Umbilical cord (tissue), 2 donors: ENCODE results near the gene NEDD9. TPM values are rescaled to one million over a fixed set of nuclear protein-coding genes. Genes with fewer than 3 reads are reported as not detected.

Experiments used
- DNase-seq: peaks from one replicate; pipeline ENCODE4 v3.0.0-alpha.2; 2015; ENCODE audit warnings: low spot score
- total RNA-seq: library from RNA; depleted of rRNA; stranded (reverse); fragments of >200 nt; gene quantifications from one replicate; pipeline ENCODE4 v1.2.3, GENCODE V29; 2014; ENCODE audit warnings: low replicate concordance; ENCODE audit not compliant: insufficient read depth

The NEDD9 gene
- total RNA-seq, 1 donor from 2014 or later, result 87.2 TPM

- DNase-seq, result no peak
Measured at GRCh38 chr6:11218538-11219399, 13.7 kb downstream of the NEDD9 start.

DNA sequence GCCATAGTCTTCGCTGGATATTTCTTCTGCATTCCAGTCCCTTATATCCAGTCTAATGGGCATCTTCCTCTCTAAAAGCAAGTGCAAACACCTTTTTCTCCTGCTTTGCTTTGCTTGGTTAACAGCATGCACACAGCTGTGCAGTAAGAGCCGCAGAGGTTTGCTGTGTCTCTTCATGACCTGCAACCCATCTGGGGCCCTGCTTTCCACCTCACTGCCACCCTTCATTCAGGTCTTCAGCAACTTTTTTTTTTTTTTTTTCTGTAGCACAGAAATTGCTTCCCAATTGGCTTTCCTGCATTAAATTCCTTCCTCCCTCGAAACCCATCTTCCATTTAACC is 14.4 kb downstream of the NEDD9 start:
- no peak for DNase-seq

- DNase-seq, result no peak
Measured at GRCh38 chr6:11217360-11218101, 14.9 kb downstream of the NEDD9 start.

DNA sequence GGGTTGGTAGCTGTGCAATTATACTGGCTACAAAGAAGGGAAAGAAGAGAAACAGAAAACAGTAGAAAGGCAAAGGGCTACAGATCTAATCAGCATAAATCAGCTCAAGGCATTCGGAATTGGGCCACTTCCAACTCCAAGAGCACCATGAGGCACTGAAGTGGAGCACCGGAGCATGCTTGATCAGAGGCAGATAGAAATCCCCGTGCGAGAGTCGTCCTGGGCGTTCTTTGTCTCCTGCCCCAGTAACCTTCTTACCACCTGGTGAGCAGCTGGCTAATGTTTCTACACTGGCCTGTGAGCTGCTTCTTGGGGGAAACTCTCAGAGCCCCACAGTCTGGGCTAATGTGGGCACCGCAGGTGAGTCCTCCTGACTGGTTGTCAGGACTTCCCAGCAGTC is 16.7 kb downstream of the NEDD9 start:
- no peak for DNase-seq

DNA sequence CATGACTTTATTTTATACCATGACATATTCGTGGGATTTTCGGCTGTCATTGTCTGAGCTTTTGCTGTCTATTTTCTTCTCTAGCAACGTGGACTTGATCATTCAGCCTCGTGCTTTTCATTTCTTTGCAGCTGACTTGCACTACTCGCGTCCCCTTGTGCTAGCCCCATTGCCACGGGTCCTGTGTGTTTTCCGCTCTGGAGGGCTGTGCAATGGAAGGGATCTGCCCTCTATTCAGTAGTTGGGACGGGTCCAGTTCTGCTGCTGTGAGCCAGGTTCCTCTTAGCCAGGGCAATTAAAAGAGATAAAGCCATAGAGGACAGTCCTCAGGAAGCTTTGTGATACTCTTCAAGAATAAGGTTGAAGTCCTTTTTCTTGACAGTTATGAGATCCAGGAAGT is 17.6 kb downstream of the NEDD9 start:
- no peak for DNase-seq

DNA sequence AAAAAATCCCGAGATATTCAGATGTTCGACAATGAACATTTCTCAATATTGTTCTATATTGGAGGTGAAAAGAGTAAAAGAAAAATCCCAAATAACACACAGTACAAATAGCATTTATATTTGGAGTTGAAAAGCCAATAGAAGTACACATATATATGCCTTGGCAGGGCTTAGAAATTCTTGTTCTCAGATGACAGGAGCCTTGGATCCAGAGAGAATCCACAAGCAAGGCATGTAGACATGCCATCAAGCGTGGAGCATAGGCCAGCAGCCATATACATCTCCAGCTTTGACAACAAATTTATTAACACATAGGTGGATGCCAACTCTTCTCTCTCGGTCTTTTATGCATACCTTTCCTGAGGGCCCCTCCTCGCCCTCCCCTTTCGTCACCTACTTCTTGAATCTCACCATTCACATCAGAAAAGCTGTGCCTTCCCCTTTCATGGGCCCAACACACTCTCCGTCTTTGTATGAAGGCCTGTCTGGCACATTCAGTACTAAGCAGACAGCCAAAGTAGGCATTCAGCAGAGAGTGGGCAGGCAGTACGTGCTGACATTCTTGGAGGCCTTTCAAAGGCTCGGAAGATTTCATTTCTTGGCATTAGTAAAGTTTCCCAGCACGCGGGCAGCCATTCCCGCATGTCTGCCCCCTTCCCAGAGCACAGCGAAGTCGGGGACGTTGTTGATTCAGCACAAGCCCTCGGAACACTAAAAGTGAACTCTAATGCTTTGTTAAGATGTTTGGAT is 18.2 kb downstream of the NEDD9 start:
- DNase-seq, result no peak

- DNase-seq, result peak; percentile 79
Measured at GRCh38 chr6:11213422-11214021, 18.9 kb downstream of the NEDD9 start.

GRCh38 chr6:11212664-11213063 is 19.8 kb downstream of the NEDD9 start:
- peak; percentile 81 for DNase-seq

- no peak for DNase-seq
Measured at GRCh38 chr6:11211254-11211653, 21.2 kb downstream of the NEDD9 start.

GRCh38 chr6:11210386-11211138 is 21.9 kb downstream of the NEDD9 start:
- DNase-seq, result no peak

GRCh38 chr6:11209906-11210305 is 22.6 kb downstream of the NEDD9 start:
- no peak for DNase-seq

DNA sequence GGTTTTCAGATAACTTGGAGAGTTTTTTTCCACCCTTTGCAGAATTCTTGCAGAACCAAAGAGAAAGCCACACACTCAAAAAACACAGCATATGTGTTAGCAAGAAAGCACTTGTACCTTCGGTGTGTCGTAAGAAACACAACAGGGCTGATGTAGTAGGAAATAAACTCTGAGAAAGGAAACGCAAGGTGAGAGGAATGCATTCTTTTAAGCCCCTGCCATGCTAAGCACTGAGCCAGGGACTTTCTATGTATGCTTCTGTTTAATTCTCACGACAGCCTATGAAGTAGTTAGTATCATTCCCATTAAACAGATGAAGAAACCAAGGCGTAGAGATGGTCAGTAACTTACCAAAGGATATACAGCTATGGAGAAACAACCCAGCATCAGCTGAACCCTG is 23.1 kb downstream of the NEDD9 start:
- no peak for DNase-seq

GRCh38 chr6:11208854-11209253 is 23.6 kb downstream of the NEDD9 start:
- DNase-seq, result no peak

- DNase-seq, result no peak
Measured at GRCh38 chr6:11208267-11208666, 24.2 kb downstream of the NEDD9 start.

DNA sequence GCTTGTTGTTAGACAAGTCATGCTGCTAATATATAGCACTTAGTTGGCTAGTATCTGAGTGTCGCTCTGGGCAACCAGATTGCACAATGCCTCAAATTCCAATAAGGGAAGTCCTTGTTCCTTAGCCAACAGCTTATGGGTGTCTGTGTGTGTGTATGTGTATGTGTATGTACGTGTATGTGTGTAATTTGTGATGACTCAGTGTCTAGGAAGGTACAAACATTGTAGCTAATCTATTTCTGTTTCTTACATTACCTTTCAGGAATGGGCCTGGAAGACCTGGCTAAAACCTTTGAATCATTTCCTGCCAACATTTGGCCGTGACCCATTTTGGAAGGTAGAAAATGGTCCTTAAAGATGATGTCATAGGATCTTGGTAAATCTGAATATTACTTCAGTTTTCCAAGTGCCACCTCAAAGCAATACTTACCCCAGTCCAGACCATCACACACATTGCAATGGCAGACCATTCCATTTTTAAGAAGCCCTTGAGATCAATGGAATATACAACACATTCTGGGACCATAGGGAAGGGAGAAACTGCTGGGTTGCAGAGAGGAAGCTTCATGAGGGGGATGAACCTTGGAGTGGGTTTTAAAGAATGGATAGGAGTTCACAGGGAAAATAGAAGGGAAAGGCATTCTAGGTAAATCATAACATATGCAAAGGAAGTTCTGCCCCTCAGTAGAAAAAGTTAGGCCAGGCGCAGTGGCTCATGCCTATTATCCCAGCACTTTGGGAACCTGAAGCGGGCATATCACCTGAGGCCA is 25.1 kb downstream of the NEDD9 start:
- peak; percentile 89 for DNase-seq

GRCh38 chr6:11206576-11206975 is 25.9 kb downstream of the NEDD9 start:
- no peak for DNase-seq

GRCh38 chr6:11204794-11205366 is 27.6 kb downstream of the NEDD9 start:
- no peak for DNase-seq

DNA sequence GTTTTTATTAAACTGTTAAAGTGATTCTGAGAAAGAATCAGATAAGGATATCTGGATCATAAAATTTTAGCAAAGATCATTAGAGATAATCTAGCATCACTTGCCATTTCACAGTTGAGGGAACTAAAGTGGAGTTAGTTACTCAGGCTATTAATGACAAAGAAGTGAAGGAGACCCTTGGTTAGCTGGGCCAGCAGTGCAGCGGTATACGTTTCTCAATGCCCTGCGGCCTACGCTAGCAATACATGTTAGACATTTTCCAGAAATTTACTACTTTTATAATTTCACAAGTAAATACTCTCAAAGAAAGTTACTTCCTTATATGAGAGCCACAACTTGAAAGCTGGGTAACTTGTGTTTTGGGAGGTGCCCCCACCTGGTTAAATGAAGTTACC is 28.5 kb downstream of the NEDD9 start:
- no peak for DNase-seq

GRCh38 chr6:11203306-11204004 is 29.0 kb downstream of the NEDD9 start:
- DNase-seq, result no peak
